ENCODE data around the gene C1D.

The C1D gene

DNA sequence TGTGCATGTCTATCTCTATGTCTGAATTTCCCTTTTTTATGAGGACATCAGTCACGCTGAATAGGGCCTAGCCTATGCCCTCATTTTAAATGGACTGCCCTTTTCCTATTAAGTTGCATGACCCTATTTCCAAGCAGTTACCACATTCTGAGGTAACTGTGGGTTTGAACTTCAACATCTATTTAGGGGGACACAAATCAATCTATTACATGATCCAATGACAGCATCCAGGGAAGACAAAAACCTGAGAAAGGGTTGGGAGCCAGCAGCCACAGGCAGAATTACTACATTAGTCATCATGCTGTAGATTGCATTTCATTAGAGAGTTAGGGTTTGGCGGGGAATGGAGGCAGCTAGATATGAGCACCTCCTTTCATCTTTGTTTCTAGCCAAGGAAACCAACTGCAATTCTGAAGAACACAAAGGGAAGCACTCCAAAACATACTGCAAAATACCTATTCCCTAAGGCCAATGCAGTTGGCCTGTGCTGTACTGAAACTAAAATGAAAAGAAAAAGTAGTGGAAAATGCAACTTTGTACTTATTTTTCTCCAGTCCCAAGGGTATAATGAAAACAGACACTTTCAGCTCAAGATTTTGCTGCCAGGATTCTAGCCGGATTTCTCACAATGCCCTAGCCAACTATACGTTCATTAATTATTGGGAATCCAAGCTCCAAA, 40.4 kb upstream of the C1D start:
- TF ChIP-seq, protein P1, sequence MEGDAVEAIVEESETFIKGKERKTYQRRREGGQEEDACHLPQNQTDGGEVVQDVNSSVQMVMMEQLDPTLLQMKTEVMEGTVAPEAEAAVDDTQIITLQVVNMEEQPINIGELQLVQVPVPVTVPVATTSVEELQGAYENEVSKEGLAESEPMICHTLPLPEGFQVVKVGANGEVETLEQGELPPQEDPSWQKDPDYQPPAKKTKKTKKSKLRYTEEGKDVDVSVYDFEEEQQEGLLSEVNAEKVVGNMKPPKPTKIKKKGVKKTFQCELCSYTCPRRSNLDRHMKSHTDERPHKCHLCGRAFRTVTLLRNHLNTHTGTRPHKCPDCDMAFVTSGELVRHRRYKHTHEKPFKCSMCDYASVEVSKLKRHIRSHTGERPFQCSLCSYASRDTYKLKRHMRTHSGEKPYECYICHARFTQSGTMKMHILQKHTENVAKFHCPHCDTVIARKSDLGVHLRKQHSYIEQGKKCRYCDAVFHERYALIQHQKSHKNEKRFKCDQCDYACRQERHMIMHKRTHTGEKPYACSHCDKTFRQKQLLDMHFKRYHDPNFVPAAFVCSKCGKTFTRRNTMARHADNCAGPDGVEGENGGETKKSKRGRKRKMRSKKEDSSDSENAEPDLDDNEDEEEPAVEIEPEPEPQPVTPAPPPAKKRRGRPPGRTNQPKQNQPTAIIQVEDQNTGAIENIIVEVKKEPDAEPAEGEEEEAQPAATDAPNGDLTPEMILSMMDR (IDR thresholded peaks at IDR 0.05; ENCODE audit: extremely low read depth, insufficient read depth, missing control alignments): no peak
- in situ Hi-C loops (cut with MboI; ENCODE audit: low pct_unique_long_range_greater_than_20kb, low sequenced_read_pairs, unreplicated experiment): no loop called here
- DNase-seq (ENCODE audit: low spot score): no peak

DNA sequence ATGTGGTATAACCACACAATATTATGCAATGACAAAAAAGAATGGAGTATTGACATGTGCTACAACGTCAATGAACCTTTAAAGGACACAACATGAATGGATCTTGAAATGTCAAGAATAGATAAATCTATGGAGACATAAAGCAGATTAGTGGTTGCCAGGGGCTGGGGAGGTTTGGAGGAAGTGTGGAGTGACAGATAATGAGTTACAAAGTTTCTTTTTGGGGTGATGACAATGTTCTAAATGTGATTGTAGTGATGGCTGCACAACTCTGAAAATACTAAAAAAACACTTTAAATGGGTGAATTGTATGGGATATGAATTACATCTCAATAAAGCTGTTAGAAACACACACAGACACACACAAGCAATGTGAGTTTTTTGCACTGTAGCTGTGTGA, 37.4 kb upstream of the C1D start:
- DNase-seq (ENCODE audit: low spot score): no peak
- TF ChIP-seq, protein P1 (IDR thresholded peaks at IDR 0.05; ENCODE audit: extremely low read depth, insufficient read depth, missing control alignments): no peak
- in situ Hi-C loops (cut with MboI; ENCODE audit: low pct_unique_long_range_greater_than_20kb, low sequenced_read_pairs, unreplicated experiment): no loop called here

DNA sequence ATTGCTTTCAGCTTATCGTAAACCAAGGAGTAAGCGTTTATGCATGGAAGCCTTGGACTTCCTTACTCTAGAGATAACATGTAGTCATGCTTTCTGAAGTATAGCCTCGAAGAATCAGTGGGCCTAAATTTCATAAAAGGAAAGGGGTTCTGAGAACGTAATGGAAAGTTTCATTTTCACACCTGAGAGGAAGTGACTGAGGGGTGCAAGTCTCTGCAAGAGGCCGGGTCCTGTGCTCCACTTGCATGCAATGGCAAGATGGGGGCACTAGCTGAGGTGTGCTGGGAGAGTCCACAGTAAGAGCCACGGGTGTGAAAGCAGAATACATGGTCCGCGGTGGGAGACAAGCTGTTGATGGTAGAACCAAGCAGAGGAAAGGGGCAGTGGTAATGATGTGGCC, 36.5 kb upstream of the C1D start:
- TF ChIP-seq, protein P1 (IDR thresholded peaks at IDR 0.05; ENCODE audit: extremely low read depth, insufficient read depth, missing control alignments): no peak
- in situ Hi-C loops (cut with MboI; ENCODE audit: low pct_unique_long_range_greater_than_20kb, low sequenced_read_pairs, unreplicated experiment): no loop called here
- no peak for DNase-seq (ENCODE audit: low spot score)

DNA sequence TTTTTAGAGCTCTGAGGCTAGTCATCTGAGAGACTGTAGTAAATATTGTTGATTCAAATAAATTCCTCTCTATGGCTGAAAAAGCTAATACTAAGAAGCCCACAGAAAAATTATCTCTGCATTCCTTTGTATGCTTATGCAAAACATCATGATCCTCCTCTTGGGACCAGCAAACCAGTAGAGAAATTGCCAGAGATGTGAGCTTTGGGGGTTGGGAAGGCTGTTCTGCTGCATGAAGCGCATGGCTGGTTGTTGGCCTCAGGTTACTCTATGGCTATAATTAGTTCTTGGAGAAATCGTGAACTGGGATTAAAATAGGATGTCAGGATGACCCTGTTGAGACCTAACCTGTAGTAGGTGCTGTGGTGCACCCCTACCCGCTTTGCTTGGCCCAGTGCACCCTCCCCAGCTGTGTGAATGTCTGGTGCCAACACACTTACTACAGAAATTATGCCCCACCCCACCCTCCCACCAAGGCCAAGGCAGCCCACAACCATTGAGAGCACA, 35.5 kb upstream of the C1D start:
- TF ChIP-seq, protein P1 (IDR thresholded peaks at IDR 0.05; ENCODE audit: extremely low read depth, insufficient read depth, missing control alignments): no peak
- no peak for DNase-seq (ENCODE audit: low spot score)

DNA sequence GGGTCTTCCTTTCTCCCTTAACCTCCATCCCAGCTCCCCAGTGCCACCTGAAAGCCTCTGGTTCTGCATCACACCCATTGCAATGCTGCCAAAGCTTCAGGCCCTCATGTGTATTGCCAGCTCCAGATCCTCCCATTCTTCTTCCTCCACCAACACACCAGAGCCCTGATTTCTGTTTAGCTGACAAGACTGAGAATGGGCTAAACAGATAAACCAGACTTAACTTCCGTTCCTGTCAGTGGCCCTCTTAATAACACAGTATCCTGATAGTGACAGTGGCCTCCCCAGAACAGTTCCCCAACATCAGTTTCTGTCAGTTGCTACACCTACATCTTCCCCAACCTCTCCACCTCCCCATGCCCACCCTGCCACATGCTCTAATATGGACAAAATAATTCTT, 31.3 kb upstream of the C1D start:
- TF ChIP-seq, protein P1 (IDR thresholded peaks at IDR 0.05; ENCODE audit: extremely low read depth, insufficient read depth, missing control alignments): no peak
- DNase-seq (ENCODE audit: low spot score): no peak
- in situ Hi-C loops (cut with MboI; ENCODE audit: low pct_unique_long_range_greater_than_20kb, low sequenced_read_pairs, unreplicated experiment): no loop called here

More for the DNA sequence above, 35.5 kb upstream of the C1D start:
- in situ Hi-C loops (cut with MboI; ENCODE audit: low pct_unique_long_range_greater_than_20kb, low sequenced_read_pairs, unreplicated experiment): no loop called here

DNA sequence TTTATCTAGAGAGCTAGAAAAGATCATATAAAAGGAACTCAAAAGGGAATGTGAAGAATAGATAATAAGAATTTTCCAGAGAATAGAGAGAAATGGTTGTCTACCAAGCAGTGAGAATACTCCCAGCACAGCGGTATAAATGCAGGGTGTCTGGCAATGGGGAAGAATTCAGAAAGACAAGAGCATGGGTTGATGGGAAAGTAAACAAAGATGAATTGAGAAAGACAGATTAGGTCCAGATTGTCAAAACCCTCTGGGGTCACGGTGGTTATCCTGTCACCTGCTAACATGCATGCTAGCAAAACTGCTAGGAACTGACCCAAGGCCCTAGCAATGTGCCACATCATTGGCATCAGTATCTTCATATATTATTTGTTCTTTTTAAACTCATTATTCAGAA, 30.8 kb upstream of the C1D start:
- DNase-seq (ENCODE audit: low spot score): no peak
- TF ChIP-seq, protein P1 (IDR thresholded peaks at IDR 0.05; ENCODE audit: extremely low read depth, insufficient read depth, missing control alignments): no peak
- in situ Hi-C loops (cut with MboI; ENCODE audit: low pct_unique_long_range_greater_than_20kb, low sequenced_read_pairs, unreplicated experiment): no loop called here
